WERI-Rb-1 (cell line): ENCODE data around the gene HECTD4.
"Not testable (repeated sequence)": the region's sequence is repeated elsewhere in the genome, so short reads cannot be mapped to it uniquely, and the experiment has no call there.

Experiments used
- DNase-seq: peaks from one replicate; pipeline ENCODE4 v3.0.0-alpha.2; 2020
- H3K27ac ChIP-seq: fragments of 250-450 bp; sonication (Bioruptor Pico); 2 replicates; pipeline ENCODE4 v1.5.1; 2020; ENCODE audit warnings: mild to moderate bottlenecking, moderate library complexity
- H3K27me3 ChIP-seq: fragments of 250-450 bp; sonication (Bioruptor Pico); 2 replicates; pipeline ENCODE4 v1.5.1; 2021; ENCODE audit warnings: mild to moderate bottlenecking, low read depth, moderate library complexity; ENCODE audit not compliant: insufficient read depth, severe bottlenecking
- H3K36me3 ChIP-seq: fragments of 250-450 bp; sonication (Bioruptor Pico); 2 replicates; pipeline ENCODE4 v1.5.1; 2020; ENCODE audit warnings: mild to moderate bottlenecking, moderate library complexity
- H3K4me3 ChIP-seq: 2 replicates; pipeline ENCODE4 v1.5.1; 2011; ENCODE audit warnings: low read depth, mild to moderate bottlenecking, control low read depth, low read length
- H3K9me3 ChIP-seq: fragments of 250-450 bp; sonication (Bioruptor Pico); 2 replicates; pipeline ENCODE4 v1.5.1; 2021; ENCODE audit warnings: mild to moderate bottlenecking, moderate library complexity; ENCODE audit not compliant: severe bottlenecking
- TF ChIP-seq, protein P1 (sequence below): IDR thresholded peaks from 2 replicates; pipeline ENCODE4 v1.5.1; 2011; ENCODE audit warnings: low read depth, mild to moderate bottlenecking, control low read depth, inconsistent platforms, low read length

Gene HECTD4

DNA sequence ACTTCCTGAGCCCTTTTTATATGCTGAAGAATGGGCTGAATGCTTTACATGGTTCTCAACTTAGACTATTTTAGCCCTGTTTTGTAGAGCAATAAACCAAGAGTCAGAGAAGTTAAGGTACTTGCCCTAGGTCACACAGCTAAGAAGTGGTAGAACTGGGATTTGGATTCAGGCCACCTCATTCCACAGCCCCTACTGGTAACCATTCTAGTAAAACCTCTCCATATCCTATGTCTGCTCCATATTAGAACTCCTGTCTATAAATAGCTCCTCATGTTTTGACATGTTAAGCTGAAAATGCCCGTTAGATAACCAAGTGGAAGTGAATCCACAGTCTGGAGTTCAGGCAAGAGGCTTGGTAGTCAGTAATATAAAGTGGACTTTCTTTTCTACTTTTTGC is 111.6 kb downstream of the HECTD4 start:
- no peak overlapping the region for H3K4me3 ChIP-seq
- no peaks in the 10 kb centered on the region for H3K27me3 ChIP-seq
- no peaks in the 10 kb centered on the region for H3K9me3 ChIP-seq
- no peak for DNase-seq
- no peak overlapping the region for H3K27ac ChIP-seq
- H3K36me3 ChIP-seq, result peaks cover 48% of the 10 kb centered on the region
- TF ChIP-seq, protein P1, sequence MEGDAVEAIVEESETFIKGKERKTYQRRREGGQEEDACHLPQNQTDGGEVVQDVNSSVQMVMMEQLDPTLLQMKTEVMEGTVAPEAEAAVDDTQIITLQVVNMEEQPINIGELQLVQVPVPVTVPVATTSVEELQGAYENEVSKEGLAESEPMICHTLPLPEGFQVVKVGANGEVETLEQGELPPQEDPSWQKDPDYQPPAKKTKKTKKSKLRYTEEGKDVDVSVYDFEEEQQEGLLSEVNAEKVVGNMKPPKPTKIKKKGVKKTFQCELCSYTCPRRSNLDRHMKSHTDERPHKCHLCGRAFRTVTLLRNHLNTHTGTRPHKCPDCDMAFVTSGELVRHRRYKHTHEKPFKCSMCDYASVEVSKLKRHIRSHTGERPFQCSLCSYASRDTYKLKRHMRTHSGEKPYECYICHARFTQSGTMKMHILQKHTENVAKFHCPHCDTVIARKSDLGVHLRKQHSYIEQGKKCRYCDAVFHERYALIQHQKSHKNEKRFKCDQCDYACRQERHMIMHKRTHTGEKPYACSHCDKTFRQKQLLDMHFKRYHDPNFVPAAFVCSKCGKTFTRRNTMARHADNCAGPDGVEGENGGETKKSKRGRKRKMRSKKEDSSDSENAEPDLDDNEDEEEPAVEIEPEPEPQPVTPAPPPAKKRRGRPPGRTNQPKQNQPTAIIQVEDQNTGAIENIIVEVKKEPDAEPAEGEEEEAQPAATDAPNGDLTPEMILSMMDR, result no peak

DNA sequence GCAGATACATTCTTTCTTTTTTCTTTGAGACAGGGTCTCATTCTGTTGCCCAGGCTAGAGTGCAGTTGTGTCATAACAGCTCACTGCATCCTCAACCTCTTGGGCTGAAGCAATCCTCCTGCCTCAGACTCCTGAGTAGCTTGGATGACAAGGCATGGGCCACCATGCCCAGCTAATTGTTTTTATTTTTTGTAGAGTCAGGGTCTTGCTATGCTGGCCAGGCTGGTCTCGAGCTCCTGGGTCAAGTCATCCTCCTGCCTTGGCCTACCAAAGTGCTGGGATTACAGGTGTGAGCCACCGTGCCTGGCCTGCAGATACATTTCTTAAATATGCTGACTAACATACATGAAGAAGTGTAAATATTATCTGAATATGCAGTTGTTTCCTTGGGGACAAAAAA is 115.8 kb downstream of the HECTD4 start:
- H3K27me3 ChIP-seq, result no peaks in the 10 kb centered on the region
- DNase-seq, result no peak
- no peak overlapping the region for H3K27ac ChIP-seq
- H3K36me3 ChIP-seq, result peaks cover 49% of the 10 kb centered on the region
- no peak overlapping the region for H3K4me3 ChIP-seq
- TF ChIP-seq, protein P1, result no peak
- no peaks in the 10 kb centered on the region for H3K9me3 ChIP-seq

DNA sequence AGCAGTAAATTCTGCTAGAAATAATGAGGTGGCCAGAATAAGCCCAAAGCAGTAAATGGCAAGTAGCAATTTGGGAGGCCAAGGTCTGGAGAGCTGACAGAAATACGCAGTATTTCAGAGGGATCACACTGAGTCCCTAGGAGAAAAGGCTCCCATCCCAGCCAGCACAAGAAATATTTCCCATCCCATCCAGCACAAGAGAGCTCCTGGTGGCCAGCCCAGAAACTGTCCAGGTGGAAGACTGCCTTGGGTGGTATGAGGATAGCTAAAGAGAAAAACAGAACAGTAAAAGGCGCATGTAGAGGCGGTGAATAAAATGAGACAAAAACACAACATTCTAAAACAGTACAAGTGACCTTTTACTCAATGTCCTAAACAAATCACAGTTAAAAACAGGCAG is 120.7 kb downstream of the HECTD4 start:
- no peaks in the 10 kb centered on the region for H3K9me3 ChIP-seq
- no peak overlapping the region for H3K27ac ChIP-seq
- peak; percentile 17 for DNase-seq
- TF ChIP-seq, protein P1, result peak; percentile 41
- H3K27me3 ChIP-seq, result no peaks in the 10 kb centered on the region
- no peak overlapping the region for H3K4me3 ChIP-seq
- peaks cover 39% of the 10 kb centered on the region for H3K36me3 ChIP-seq

DNA sequence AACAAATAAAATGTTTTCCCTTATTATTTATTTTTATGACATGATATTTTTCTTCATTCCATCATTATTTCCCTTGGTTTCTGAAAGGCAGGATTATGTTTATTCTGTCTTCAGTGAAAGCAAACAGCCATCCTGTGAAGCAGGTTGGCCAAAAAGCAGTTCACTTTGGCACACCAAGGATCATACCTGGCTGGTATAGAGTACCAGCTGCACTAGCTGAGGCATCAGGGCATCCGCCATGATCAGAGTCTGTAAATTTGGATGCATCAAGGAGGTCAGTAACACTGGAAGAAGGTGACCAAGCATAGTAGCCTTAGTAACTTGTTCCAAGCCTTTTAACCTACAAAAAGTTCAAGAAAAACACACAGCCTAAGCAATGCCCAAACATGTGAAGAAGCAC is 123.3 kb downstream of the HECTD4 start:
- Histone ChIP-seq H3K36me3 (peaks cover 43% of the 10 kb centered on the region), H3K27me3 (no peaks in the 10 kb centered on the region), H3K4me3 (no peak overlapping the region), H3K9me3 (no peaks in the 10 kb centered on the region), H3K27ac (no peak overlapping the region)
- TF ChIP-seq, protein P1, result no peak
- no peak for DNase-seq

DNA sequence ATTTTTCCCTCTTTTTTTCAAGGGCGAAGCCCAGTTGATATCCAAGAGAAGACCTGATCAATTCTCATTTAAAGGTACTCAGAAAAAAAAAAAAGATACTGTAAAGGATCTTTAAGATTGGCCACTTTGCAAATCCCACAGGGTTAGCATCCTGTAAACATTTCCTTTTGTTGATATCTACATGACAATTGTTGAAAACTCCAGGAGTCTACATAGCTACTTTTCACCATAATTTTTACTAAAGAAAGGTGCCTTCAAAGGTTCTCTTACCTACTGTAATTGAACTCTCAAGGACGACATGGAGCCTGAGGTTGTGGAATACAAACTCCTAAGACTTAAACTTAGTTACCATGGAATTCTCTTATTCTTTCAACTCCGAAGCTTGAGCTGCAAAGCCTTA is 125.5 kb downstream of the HECTD4 start:
- H3K36me3 ChIP-seq, result peaks cover 55% of the 10 kb centered on the region
- DNase-seq, result no peak
- no peak overlapping the region for H3K27ac ChIP-seq
- no peaks in the 10 kb centered on the region for H3K27me3 ChIP-seq
- no peaks in the 10 kb centered on the region for H3K9me3 ChIP-seq
- TF ChIP-seq, protein P1, result no peak
- no peak overlapping the region for H3K4me3 ChIP-seq

DNA sequence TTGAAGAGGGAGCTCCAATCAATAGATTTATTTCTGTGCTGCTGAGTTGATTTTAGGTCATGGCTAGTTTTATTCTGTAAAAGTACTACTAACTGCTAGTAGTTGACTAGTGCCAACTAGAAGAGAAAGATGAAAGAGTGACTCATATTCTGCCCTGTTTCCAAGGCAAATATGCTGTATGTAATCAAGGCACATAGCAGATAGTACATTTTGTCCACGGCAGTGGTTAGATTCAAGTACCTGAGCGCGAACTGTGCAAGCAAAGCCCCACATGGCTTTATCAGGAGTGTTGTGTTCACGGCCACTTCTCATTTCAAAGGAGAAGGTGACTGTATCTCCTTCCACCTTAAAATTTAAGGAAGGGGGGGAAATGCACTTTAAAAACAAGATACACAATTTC is 130.0 kb downstream of the HECTD4 start:
- no peak for DNase-seq
- no peaks in the 10 kb centered on the region for H3K9me3 ChIP-seq
- peaks cover 41% of the 10 kb centered on the region for H3K36me3 ChIP-seq
- no peak overlapping the region for H3K27ac ChIP-seq
- H3K4me3 ChIP-seq, result no peak overlapping the region
- H3K27me3 ChIP-seq, result no peaks in the 10 kb centered on the region
- TF ChIP-seq, protein P1, result no peak

DNA sequence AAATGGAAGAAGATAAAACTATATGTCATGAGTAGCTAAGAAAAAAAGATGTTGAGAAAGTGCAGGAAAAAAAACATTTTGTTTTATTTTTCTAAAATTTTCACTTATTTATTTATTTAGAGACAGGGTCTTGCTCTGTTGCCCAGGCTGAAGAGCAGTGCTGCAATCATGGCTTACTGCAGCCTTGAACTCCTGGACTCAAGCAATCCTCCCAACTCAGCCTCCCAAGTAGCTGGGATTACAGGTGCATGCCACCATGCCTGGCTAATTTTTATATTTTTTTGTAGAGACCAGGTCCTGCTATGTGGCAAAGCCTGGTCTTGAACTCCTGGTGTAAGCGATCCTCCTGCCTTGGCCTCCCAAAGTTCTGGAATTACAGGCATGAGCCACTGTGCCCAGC is 137.3 kb downstream of the HECTD4 start:
- H3K27ac ChIP-seq, H3K4me3 ChIP-seq, DNase-seq, H3K9me3 ChIP-seq, H3K27me3 ChIP-seq: not testable (repeated sequence)
- H3K36me3 ChIP-seq, result peaks cover 44% of the 10 kb centered on the region
